22Rv1 (cell line): Measurements from ENCODE around the gene PRR36.
A peak's percentile ranks its signal among the peaks of the same experiment; 100 is the strongest.

Experiments used
- H3K27ac ChIP-seq: fragments of 450-650 bp; 2 replicates; pipeline ENCODE4 v1.5.1; 2017
- ZFX ChIP-seq: fragments of 450-650 bp; IDR thresholded peaks from 2 replicates; pipeline ENCODE4 v1.6.1; 2017; ENCODE audit warnings: antibody characterized with exemption, borderline replicate concordance
- TF ChIP-seq, protein P1 (sequence below): fragments of 450-650 bp; IDR thresholded peaks from 2 replicates; pipeline ENCODE4 v1.5.1; 2017; ENCODE audit warnings: mild to moderate bottlenecking

PRR36 gene

DNA sequence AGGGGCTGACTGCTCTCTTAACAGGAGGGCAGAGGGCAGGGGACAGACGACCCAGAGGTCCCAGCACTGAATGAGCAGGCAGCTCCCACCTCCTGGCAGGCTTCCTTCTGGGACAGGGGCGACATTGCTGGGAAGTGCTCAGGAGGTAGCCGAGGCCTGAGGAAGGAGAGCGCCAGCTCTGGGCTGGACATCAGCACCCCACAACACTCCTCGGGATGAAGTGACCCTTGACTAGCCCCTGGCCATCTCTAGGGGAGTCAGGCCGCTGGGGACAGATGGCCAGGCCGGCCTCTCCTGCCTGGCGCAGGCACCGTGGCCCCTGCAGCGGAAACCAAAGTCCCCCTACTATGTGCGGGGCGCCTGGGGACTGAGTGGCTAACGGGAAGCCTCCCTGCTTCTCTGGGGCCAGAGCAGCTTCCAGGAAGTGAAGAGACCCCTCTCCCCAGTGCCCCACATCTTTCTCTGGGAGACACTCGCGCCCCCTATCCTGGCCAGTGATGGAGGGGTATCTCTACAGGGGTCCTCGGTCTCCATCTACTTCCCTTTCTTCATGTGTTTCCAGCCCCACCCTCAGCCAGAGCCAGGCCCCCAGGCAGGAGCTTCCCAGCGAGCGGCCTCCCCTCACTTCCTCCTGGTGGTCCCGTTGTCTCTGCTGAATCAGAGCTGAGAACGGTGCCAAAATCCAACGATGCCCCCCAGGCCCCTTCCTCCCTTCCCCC lies 10.1 kb downstream of the PRR36 start:
- no peak overlapping the region for H3K27ac ChIP-seq
- TF ChIP-seq ZFX, result no peak
- TF ChIP-seq, protein P1, sequence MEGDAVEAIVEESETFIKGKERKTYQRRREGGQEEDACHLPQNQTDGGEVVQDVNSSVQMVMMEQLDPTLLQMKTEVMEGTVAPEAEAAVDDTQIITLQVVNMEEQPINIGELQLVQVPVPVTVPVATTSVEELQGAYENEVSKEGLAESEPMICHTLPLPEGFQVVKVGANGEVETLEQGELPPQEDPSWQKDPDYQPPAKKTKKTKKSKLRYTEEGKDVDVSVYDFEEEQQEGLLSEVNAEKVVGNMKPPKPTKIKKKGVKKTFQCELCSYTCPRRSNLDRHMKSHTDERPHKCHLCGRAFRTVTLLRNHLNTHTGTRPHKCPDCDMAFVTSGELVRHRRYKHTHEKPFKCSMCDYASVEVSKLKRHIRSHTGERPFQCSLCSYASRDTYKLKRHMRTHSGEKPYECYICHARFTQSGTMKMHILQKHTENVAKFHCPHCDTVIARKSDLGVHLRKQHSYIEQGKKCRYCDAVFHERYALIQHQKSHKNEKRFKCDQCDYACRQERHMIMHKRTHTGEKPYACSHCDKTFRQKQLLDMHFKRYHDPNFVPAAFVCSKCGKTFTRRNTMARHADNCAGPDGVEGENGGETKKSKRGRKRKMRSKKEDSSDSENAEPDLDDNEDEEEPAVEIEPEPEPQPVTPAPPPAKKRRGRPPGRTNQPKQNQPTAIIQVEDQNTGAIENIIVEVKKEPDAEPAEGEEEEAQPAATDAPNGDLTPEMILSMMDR, result no peak

DNA sequence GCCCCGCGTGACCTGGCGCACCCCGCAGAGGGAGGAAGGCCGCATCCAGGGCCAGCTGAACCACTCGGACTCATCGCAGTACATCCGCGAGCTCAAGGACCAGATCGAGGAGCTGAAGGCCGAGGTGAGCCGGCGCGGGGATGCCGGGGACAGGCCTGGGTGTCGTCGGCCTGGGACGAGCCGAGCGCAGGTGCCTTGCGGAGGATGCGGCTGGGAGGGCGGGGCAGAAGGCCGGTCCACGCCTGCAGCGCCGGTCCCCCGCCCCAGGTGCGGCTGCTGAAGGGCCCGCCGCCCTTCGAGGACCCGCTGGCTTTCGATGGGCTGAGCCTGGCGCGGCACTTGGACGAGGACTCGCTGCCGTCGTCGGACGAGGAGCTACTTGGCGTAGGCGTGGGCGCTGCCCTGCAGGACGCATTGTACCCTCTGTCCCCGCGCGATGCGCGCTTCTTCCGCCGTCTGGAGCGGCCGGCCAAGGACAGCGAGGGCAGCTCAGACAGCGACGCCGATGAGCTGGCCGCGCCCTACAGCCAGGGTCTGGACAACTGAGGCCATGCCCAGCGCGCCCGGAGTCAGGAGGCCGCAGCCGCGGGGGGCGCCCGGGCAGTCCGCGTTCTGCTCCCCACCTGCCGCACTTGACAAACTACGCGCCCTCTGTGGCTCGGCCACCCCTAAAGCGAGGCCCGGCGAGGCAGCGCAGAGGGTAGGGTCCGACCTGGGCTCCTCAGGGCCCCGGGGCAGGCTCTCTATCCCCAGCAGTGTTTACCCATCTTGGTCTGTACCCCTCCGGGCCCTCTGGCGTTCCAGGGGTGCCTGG lies 10.8 kb downstream of the PRR36 start:
- TF ChIP-seq, protein P1, result no peak
- TF ChIP-seq ZFX, result no peak
- H3K27ac ChIP-seq, result no peak overlapping the region

GRCh38 chr19:7862413-7862951 lies 11.7 kb downstream of the PRR36 start:
- H3K27ac ChIP-seq, result no peak overlapping the region
- no peak for TF ChIP-seq ZFX
- TF ChIP-seq, protein P1, result no peak

GRCh38 chr19:7861619-7862412 lies 12.4 kb downstream of the PRR36 start:
- TF ChIP-seq ZFX, result no peak
- TF ChIP-seq, protein P1, result peak; percentile 38
- H3K27ac ChIP-seq, result no peak overlapping the region

- H3K27ac ChIP-seq, result no peak overlapping the region
- TF ChIP-seq ZFX, result no peak
- TF ChIP-seq, protein P1, result no peak
Measured at GRCh38 chr19:7860714-7861618, 13.2 kb downstream of the PRR36 start.
